ENCODE results near the gene PTPRH. TPM values are rescaled to one million over a fixed set of nuclear protein-coding genes. Genes with fewer than 3 reads are reported as not detected.

Gene PTPRH
- total and polyA plus RNA-seq, 9 of the 15 experiments (the other 6 are each of a cell fraction or from before 2014, with no cell fraction given): 0.87 to 34.3 (median 22.7) TPM

- TF ChIP-seq PBX2 (CRISPR knock-in tag; IDR thresholded peaks at IDR 0.05; ENCODE audit: low read depth) (no peak), PBX2 (tag; conservative IDR thresholded peaks at IDR 0.05; ENCODE audit: low read depth) (no peak), ZFP36 (IDR thresholded peaks at IDR 0.05; ENCODE audit: low read depth, low read length, partially characterized antibody) (no peak), BCOR (IDR thresholded peaks at IDR 0.05) (0 out of 2 replicates have a peak, but pooled peaks have one; percentile 9), RB1 (IDR thresholded peaks at IDR 0.05; ENCODE audit: low read depth) (no peak), MNT (conservative IDR thresholded peaks at IDR 0.05) (peak; percentile 98 to 99), RBM14 (IDR thresholded peaks at IDR 0.05; ENCODE audit: borderline replicate concordance, insufficient read depth, low read depth, low read length) (no peak), TOE1 (IDR thresholded peaks at IDR 0.05; ENCODE audit: borderline replicate concordance) (no peak), TOE1 (CRISPR knock-in tag; IDR thresholded peaks at IDR 0.05; ENCODE audit: borderline replicate concordance, low read depth) (no peak), CBX3 (IDR thresholded peaks at IDR 0.05; ENCODE audit: borderline replicate concordance in 1 of 2, low read length in 2 of 2) (peak in 1 of 2 experiments; percentile 49; a peak in 1 of 3 replicates), TAF1 (IDR thresholded peaks at IDR 0.05; ENCODE audit: control insufficient read depth, extremely low read depth, insufficient read depth, low read length, severe bottlenecking) (peak; percentile 1), AFF1 (IDR thresholded peaks at IDR 0.05; ENCODE audit: low read depth in 1 of 2, partially characterized antibody in 2 of 2) (no peak), TAF9B (IDR thresholded peaks at IDR 0.05; ENCODE audit: partially characterized antibody) (no peak), U2AF1 (optimal IDR thresholded peaks at IDR 0.05; ENCODE audit: low read depth, low read length) (no peak)
Measured at GRCh38 chr19:55257461-55258420, 48.4 kb upstream of the PTPRH start (continued).

All from K562 (cell line).